ENCODE measurements around the gene TWNK.
"Not testable (repeated sequence)": the region's sequence is repeated elsewhere in the genome, so short reads cannot be mapped to it uniquely, and the experiment has no call there.

Gene TWNK

DNA sequence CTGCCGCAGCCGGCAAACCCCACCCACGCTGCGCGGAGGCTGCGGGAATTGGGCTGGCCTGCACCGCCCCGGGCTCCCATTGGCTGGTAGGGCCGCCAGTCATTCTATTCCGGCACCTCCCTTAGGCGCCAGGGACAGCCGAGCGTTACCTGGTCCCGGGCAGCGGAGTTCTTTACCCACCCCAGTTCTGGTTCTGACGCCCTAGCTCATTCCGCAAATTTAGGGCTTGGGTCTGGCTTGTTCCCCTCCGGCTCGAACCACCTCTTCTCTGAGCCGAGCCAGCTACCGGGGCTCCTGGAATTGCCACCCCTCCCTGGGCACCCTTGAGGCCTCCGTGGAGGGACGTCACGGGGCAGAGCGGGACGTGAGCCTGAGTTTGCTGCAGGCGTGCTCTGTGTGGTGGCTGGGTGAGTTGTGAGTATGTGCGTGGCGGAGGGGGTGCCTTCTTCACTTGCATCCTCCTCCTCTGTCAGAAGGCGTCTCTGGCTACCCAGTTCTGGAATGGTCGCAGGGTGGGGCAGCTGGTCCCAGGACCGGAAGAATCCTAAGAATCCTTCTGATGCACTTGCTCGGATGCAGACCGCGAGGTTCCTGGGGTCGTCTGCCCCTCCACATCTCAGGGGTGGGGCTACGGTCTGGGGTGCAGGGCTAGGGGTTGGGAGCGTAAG lies 43.9 kb downstream of the TWNK start, which contains the start of the genes PDZD7 and SFXN3:
PDZD7 (minus strand) TSS at position 2 of the 668 bp plus-strand sequence. CDS start 910 bp downstream, outside the sequence.
SFXN3 (plus strand) TSS at position 107 of the 668 bp plus-strand sequence. CDS start 3,461 bp downstream, outside the sequence.
- peak; percentile 96 for DNase-seq (ENCODE audit: low read depth)

DNA sequence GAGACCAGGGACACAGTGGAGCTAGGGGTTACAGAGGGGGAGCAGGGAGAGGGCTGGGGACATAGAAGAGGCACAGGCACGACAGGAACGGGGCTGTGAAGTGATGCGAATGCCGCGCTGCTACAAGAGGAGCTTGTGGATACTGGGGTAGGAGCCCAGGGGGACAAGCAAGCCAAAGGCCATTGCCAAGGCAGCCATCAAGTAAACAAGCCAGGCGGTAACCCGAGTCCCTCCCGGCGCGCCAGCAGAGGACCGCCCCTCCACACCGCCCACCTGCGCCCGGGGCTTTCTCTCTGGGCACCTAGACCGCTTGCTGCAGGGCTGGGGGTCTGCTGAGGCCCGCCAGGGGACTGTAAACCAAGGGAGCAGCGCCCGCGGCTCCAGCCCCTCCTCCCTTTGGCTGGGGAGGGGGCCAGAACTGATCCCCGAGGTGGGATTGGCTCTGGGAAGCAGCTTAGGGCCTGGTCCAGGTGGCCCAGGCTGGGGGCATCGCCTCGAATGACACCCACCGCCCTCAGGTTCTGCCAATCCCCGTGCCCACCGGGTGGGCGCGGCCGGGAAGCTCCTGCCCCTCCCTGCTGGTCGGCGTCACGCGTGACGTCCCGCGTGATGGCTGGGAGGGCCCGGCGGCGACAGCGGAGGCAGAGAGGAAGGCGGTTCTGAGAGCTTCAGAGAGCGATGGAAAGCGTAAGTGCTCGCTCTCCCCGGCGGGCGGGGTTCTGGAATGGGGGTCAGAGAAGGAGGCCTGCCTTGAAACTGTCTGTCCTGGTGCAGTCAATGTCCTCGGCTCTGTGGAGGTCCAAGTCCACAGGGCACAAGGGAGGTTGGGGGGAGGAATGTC lies 44.7 kb downstream of the TWNK start:
- peak; percentile 68 for DNase-seq (ENCODE audit: low read depth)

DNA sequence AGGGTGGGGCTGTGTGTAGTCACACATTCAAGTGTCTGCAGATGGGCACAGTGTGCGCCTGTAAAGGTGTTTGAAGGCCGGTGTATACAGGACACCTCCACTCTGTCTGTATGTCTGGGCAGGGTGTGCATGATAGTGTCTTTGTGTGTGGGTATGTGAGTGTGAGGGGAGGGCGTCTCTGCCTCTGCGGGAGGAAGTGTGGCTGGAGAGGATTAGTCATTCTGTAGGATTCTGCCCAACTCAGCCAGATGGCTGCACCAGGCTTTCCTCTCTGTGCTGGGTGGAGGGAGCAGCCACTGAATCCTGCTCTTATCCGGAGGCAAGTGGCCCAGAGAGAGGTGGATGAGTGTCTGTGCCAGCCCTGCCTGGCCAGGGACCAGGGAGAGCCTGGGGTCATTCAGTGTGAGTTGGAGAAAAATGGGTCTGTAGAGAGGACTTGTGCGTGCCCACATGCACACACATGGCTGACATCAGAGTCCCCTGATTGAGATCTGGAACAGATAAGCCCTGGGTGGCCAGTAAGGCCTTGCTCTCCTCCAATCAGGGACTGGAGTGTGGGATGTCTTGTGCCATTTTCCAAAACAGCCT lies 45.4 kb downstream of the TWNK start:
- DNase-seq (ENCODE audit: low read depth) = peak; percentile 52

DNA sequence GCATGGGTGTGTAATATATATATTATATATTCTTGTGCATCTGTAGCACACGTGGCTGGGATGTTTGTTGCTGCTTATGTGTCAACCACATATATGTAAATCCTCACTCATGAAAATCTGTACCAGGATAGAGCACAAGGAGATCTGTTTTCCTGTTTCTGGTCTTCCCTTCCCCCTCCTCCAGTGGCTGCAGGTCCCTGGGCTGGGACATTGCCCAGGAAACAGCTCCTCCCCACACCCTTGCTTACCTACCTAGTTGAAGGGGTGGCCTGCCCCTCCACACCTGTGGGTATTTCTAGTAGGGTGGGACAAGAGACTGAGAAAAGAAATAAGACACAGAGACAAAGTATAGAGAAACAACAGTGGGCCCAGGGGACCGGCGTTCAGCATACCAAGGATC lies 45.9 kb downstream of the TWNK start:
- DNase-seq (ENCODE audit: low read depth) = no peak

DNA sequence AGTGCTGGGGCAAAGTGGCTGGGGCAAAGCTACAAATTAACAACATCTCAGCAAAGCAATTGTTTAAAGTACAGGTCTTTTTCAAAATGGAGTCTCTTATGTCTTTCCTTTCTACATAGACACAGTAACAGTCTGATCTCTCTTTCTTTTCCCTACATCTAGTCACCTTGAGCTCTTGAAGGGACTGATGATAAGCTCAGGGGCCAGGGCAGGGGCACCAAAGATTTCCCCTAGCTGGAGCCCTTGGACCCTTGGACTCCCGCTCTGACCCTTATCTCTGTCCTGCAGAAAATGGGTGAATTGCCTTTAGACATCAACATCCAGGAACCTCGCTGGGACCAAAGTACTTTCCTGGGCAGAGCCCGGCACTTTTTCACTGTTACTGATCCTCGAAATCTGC lies 47.1 kb downstream of the TWNK start:
- not testable (repeated sequence) for DNase-seq (ENCODE audit: low read depth)

DNA sequence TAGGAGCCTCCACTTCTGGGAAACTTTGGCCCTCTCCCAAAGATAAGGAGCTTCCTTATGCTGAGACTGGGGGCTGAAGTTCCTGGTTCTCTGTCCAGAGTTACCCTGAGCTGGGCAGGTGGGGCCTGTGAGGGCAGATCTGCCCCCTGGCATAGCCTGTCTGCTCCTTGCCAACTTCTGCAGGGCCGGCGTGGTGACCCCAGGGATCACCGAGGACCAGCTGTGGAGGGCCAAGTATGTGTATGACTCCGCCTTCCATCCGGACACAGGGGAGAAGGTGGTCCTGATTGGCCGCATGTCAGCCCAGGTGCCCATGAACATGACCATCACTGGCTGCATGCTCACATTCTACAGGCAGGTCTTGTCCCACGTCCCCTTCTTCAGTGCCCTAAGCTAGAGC lies 48.0 kb downstream of the TWNK start:
- DNase-seq (ENCODE audit: low read depth) = no peak

DNA sequence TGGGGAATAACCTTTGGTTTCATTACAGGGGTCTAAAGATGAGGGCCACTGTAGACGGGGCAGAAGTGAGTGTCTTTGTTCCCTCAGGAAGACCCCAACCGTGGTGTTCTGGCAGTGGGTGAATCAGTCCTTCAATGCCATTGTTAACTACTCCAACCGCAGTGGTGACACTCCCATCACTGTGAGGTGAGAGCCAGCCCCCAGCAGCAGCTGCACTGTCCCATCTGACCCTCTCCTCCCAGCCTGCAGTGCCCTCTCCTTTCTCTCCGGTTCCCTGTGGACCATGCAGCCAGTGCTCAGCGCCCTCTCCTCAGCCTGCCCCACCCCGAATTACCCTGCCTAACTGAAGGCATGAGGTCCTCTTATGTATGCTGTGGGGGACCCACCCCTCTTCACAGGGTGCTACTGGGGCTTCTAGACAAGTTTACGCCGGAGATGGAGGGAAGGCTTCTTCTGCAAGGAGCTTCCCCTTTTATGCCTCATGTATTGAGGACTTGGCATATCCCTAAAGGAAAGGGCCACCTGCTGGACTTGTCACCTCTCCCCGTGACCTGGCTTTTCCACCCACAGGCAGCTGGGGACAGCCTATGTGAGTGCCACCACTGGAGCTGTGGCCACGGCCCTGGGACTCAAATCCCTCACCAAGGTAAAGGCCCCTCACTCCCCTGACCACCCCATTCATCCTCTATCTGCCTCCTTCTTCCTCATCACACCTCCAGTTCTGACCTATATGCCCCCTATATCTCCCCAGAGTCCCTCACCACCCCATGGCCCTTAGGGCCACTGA lies 48.8 kb downstream of the TWNK start:
- DNase-seq (ENCODE audit: low read depth) = no peak

DNA sequence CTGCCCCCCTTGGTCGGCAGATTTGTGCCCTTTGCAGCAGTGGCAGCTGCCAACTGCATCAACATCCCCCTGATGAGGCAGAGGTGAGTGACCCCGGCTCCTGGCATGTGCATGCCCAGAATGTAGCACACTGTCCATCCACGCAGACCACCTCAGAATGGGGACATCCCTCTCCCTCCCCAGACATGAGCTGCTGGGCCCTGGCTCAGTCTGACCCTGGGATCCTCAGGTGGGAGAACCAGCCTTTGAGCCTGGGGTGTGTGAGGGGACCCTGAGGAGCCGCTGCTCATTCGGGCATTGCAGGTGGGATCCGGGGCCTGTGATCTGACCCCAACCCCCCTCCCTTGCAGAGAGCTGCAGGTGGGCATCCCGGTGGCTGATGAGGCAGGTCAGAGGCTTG lies 49.4 kb downstream of the TWNK start:
- DNase-seq (ENCODE audit: low read depth) = no peak

DNA sequence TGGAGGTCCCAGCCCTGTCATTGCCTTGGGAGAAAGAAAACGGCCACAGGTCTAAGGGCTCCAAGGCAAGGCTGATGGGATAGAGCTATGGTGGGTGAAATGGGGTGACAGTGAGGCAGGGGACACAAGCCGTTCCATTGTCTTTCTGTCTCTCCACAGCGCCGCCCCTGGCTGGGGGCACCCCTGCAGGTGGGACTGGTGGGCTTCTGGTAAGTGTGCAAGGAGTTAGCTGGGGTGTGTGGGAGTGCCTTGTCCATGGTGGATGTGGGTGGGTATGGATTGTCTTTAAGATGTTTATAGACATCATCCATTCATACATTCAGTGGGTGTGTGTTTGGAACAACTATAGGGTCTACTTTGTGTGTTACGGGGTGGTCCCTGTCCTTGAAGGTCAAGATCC lies 51.1 kb downstream of the TWNK start:
- DNase-seq (ENCODE audit: low read depth) = no peak

DNA sequence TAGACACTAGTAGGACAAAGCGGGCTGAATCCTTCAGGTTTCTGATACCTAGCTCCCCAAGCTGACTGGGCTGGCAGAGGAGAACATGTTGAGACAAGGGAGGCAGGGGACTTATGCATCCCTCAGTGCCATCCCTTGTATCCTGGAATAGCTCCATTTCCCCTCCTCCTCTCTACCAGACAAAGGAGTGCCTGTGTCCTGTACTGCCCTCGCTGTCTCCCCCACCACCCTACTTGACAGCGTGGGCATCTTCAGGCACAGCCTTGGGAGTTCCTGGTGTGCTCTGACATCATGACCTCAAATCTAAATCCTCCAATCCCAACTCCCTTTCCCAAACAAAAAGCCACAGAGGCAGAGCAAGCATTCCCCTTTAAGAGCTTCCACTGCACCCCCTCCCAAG lies 52.7 kb downstream of the TWNK start:
- no peak for DNase-seq (ENCODE audit: low read depth)

DNA sequence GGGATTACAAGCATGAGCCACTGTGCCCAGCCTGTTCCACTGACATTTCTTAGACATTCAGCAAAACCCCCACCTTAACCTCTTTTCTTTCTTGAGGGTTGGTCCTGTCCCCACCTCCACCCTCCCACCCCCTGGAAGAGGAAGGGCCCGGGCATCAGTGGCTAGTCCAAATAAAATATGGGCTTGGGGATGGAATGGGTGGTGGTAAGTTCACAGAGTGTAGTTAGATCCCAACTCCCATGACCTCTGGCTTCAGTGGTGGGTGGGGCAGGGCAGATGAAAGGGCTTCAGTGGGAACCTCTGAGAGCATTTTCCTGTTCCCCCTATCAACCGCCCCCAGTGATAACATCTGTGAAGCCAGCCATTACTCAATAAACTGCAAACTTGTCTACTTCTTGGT lies 53.5 kb downstream of the TWNK start:
- DNase-seq (ENCODE audit: low read depth) = no peak

DNA sequence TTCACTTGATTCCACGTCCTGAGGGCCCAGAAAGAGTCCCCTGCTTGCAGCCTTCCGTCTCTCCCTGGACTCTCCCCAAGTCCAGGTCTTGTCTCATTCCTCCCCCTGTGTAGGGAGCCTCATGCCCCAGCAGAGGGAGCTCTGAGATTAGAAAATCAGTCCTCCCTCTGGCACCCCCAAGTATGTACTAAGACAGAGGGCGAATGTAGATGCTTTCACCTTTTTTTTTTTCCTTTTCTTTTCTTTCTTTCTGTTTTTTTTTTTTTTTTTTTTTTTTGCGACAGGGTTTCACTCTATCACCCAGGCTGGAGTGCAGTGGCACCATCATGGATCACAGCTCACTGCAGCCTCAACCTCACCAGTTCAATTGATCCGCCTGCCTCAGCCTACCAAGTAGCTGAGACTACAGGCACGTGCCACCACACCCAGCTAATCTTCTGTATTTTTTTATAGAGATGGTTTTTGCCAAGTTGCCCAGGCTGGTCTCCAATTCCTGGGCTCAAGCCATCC lies 54.0 kb downstream of the TWNK start:
- peak; percentile 61 for DNase-seq (ENCODE audit: low read depth)

DNA sequence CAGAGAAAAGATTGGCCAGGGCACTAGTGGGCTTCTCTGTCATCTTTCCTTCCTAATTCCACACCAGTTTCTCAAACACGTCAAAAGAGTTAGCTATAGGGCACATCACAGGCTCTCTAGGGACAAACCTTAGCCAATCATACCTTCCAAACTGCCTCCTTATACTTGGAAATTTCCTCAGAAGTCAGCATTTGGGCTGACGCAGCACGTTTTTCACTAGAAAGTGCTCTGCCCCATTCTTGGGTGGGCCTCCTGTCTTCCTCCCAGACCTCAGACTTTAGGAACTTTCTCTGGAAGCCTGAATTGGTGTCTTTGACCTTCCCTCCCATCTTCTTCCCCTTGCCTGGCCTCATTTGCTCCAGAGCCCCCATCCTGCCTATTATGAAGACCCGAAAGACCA lies 54.8 kb downstream of the TWNK start:
- no peak for DNase-seq (ENCODE audit: low read depth)

DNA sequence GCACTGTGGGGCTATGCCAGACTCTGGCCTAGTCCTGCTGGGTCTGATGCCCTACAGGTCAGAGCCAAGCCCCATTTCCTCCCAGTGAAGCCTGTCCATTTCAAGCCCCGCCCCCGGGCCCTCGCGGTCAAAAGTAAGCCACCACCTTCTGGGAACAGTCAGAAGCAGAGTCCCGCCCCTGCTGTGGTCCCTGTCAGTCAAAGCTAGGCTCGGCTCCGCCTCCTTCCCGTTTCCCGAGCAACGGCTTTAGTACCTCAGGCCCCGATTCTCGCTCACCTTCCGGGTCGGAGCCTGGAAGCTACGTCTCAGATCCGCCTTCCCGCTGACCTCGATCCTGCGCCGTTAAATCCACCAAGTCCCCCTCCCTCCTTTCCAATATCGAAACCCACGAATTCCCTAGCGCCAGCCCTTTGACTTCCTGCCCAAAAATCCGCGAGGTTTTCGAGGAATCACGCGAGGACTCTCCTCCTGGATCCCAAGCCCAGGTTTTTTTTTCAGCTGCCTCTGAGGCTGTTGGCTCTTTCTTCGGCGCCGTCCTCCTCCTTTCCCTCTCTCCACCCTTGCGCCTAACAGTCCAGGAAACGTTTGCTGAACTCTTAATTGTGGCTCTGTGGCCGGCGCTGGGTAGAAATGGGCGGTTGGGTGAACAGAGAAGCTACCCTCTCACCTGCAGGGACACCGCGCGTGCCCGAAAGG lies 55.5 kb downstream of the TWNK start:
- DNase-seq (ENCODE audit: low read depth) = peak; percentile 72

DNA sequence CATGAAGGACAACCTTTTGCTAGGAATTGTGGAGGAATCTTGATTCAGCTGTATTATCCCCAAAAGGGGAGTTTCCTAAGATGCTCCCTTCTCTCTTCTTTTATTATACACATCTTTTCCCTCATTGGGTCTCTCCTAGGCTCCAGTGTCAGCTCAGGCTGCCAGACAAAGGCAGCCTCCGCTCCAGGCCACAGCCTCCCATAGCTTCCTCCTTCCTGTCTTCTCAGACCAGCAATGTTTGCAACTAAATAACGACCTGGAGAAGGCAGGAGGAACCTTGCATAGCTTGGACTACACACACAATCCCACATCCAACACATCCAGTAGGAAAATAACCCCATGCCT lies 56.0 kb downstream of the TWNK start:
- no peak for DNase-seq (ENCODE audit: low read depth)

All from activated T-cell treated with anti-CD3 and anti-CD28 coated beads for 1 hour (primary cell).